PC-9 (cell line): ENCODE data around the gene SGPL1.

Experiments
- EZH2 ChIP-seq: fragments of 200-600 bp; sonication (generic); IDR thresholded peaks from 2 replicates; pipeline ENCODE4 v1.8.0; 2017; ENCODE audit warnings: antibody characterized with exemption, low read depth
- TF ChIP-seq, protein P1 (sequence below): fragments of 200-600 bp; sonication (generic); conservative IDR thresholded peaks from 2 replicates; pipeline ENCODE4 v1.6.1; 2017; ENCODE audit warnings: mixed run types, antibody characterized with exemption, mild to moderate bottlenecking, moderate library complexity

- TF ChIP-seq, protein P1, sequence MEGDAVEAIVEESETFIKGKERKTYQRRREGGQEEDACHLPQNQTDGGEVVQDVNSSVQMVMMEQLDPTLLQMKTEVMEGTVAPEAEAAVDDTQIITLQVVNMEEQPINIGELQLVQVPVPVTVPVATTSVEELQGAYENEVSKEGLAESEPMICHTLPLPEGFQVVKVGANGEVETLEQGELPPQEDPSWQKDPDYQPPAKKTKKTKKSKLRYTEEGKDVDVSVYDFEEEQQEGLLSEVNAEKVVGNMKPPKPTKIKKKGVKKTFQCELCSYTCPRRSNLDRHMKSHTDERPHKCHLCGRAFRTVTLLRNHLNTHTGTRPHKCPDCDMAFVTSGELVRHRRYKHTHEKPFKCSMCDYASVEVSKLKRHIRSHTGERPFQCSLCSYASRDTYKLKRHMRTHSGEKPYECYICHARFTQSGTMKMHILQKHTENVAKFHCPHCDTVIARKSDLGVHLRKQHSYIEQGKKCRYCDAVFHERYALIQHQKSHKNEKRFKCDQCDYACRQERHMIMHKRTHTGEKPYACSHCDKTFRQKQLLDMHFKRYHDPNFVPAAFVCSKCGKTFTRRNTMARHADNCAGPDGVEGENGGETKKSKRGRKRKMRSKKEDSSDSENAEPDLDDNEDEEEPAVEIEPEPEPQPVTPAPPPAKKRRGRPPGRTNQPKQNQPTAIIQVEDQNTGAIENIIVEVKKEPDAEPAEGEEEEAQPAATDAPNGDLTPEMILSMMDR = no peak
- TF ChIP-seq EZH2 = no peak
These were observed 18.8 kb downstream of the SGPL1 start for GRCh38 chr10:70834441-70835151.
